Astrocyte (in vitro differentiated cells and primary cell): ENCODE measurements around the gene LRSAM1.
"Not testable (repeated sequence)": the region's sequence is repeated elsewhere in the genome, so short reads cannot be mapped to it uniquely, and the experiment has no call there.

Experiments used
- CTCF ChIP-seq: IDR thresholded peaks from 2 replicates; pipeline ENCODE4 v1.5.1; 2011; ENCODE audit warnings: low read depth, mild to moderate bottlenecking, inconsistent platforms, low read length, moderate library complexity; ENCODE audit not compliant: insufficient read depth
- EZH2 ChIP-seq: IDR thresholded peaks from 2 replicates; pipeline ENCODE4 v1.6.1; 2012; ENCODE audit warnings: mild to moderate bottlenecking, low read length, inconsistent platforms; ENCODE audit not compliant: insufficient read depth

GRCh38 chr9:127466407-127466917 is 15.2 kb downstream of the LRSAM1 start:
- not testable (repeated sequence) for TF ChIP-seq CTCF, EZH2
